Testis (tissue), 2 donors: ENCODE data around the gene CTIF.

Experiments
- CTCF ChIP-seq, 3 experiments: fragments of 450-650 bp in 2 of 3; fragments of 200-600 bp in 1 of 3; sonication (generic) in 1 of 3; IDR thresholded peaks; one replicate each; pipeline ENCODE4 v1.5.1; 2016 to 2019; ENCODE audit warnings: antibody characterized with exemption in 3 of 3, mild to moderate bottlenecking in 2 of 3, moderate library complexity in 1 of 3
- POLR2A ChIP-seq: fragments of 450-650 bp; IDR thresholded peaks from one replicate; pipeline ENCODE4 v1.6.1; 2017; ENCODE audit warnings: antibody characterized with exemption, mild to moderate bottlenecking, moderate library complexity

GRCh38 chr18:48770243-48770642 lies 231.4 kb downstream of the CTIF start:
- TF ChIP-seq CTCF (IDR thresholded peaks at IDR 0.05) (no peak), POLR2A (no peak)
